ENCODE measurements around the gene F3. TPM values are rescaled to one million over a fixed set of nuclear protein-coding genes. Genes with fewer than 3 reads are reported as not detected.

F3 gene
- total RNA-seq, 1 experiment from 2014 or later = 58.5 TPM

GRCh38 chr1:94501935-94502334, 39.6 kb downstream of the F3 start:
- Histone ChIP-seq H3K4me3 (replicated peaks in 1 of 2; ENCODE audit: low read depth in 1 of 2, low read length in 2 of 2) (no peak overlapping the region), H4K20me1 (ENCODE audit: insufficient read depth) (no peaks in the 10 kb centered on the region), H3K4me1 (ENCODE audit: control insufficient read depth in 1 of 2, insufficient read depth in 2 of 2, low read length in 2 of 2) (no peaks in the 10 kb centered on the region), H3K9ac (ENCODE audit: low read length) (no peak overlapping the region), H3K4me2 (ENCODE audit: low read length) (no peak overlapping the region), H3K27ac (ENCODE audit: low read depth, low read length) (no peak overlapping the region), H3K27me3 (ENCODE audit: insufficient read depth, low read length) (no peaks in the 10 kb centered on the region), H3K79me2 (ENCODE audit: insufficient read depth, low read length) (no peaks in the 10 kb centered on the region), H3K9me2 (ENCODE audit: insufficient read depth) (no peaks in the 10 kb centered on the region), H3K9me3 (ENCODE audit: control insufficient read depth in 1 of 2, insufficient read depth in 1 of 2, low read depth in 1 of 2, low read length in 2 of 2) (no peaks in the 10 kb centered on the region), H3K36me3 (ENCODE audit: control insufficient read depth in 1 of 2, insufficient read depth in 2 of 2, low read length in 2 of 2) (peaks cover 11 to 12% of the 10 kb centered on the region in 2 experiments), H2AFZ (ENCODE audit: low read depth, low read length, poor library complexity, severe bottlenecking) (no peak overlapping the region)
- no TSS peak for BruUV-seq (replicated peaks)
- intact Hi-C loops (cut with micrococcal nuclease) = no loop called here
- ChIA-PET CTCF (interaction anchor here (1.7 kb wide), 1 partner anchor 13 kb away, joined by 8 read pairs; no protein-coding TSS in a partner anchor), POLR2A (no interaction called here), RAD21 (ENCODE audit: low non-redundant PET in 1 of 2, low total read pairs in 2 of 2, uncharacterized antibody in 2 of 2, unreplicated experiment in 2 of 2) (no interaction called here)
- no peak for TF ChIP-seq EGR1 (IDR thresholded peaks at IDR 0.05; ENCODE audit: low read depth)
- no peak for TF ChIP-seq YY1 (IDR thresholded peaks at IDR 0.05; ENCODE audit: extremely low read depth, insufficient replicate concordance, low read depth, low read length)
- TF ChIP-seq EZH2 (IDR thresholded peaks at IDR 0.05) = no peak
- TF ChIP-seq ZFX (IDR thresholded peaks at IDR 0.05) = no peak
- TF ChIP-seq CBX3 (IDR thresholded peaks at IDR 0.05; ENCODE audit: low read depth) = no peak
- TF ChIP-seq CEBPB (IDR thresholded peaks at IDR 0.05; ENCODE audit: low read depth) = no peak
- no peak for TF ChIP-seq JUND (IDR thresholded peaks at IDR 0.05)
- TF ChIP-seq SRF (IDR thresholded peaks at IDR 0.05; ENCODE audit: low read depth) = no peak
- TF ChIP-seq SP1 (IDR thresholded peaks at IDR 0.05; ENCODE audit: low read depth) = no peak
- TF ChIP-seq ZNF274 (IDR thresholded peaks at IDR 0.05; ENCODE audit: low read depth, low read length) = no peak
- no peak for TF ChIP-seq CTCF (IDR thresholded peaks at IDR 0.05 in 2 of 3, conservative IDR thresholded peaks at IDR 0.05 in 1 of 3; ENCODE audit: borderline replicate concordance in 1 of 3, insufficient read depth in 1 of 3, low read depth in 2 of 3, low read length in 2 of 3)
- TF ChIP-seq TCF7L2 (IDR thresholded peaks at IDR 0.05; ENCODE audit: borderline replicate concordance, extremely low read depth, insufficient read depth, insufficient read length) = no peak
- TF ChIP-seq SIN3A (IDR thresholded peaks at IDR 0.05; ENCODE audit: low read depth) = no peak
- no peak for TF ChIP-seq EZH2phosphoT487 (IDR thresholded peaks at IDR 0.05; ENCODE audit: borderline replicate concordance)
- no peak for TF ChIP-seq ZBTB33 (IDR thresholded peaks at IDR 0.05; ENCODE audit: extremely low read depth, insufficient replicate concordance, low read length)
- DNase-seq (ENCODE audit: low read depth, low spot score) = no peak
- ATAC-seq = no peak

All from HCT116 (cell line).